PC-9 (cell line): ENCODE results near the gene ZNF485. TPM values are rescaled to one million over a fixed set of nuclear protein-coding genes. Genes with fewer than 3 reads are reported as not detected.
"Not testable (repeated sequence)": the region's sequence is repeated elsewhere in the genome, so short reads cannot be mapped to it uniquely, and the experiment has no call there.

Source experiments
- BruUV-seq: library from RNA; stranded (reverse); fragments of 400-500 nt; replicated peaks from 2 replicates; lab custom pipeline; 2021; lab: Mats Ljungman, UMichigan
- CTCF ChIA-PET: fragments of 300-600 bp; sonication (Branson Sonifier 250); formaldehyde crosslinking; loops from one replicate; lab custom pipeline; 2022; ENCODE audit warnings: antibody characterized with exemption; lab: Charles Lee
- POLR2A ChIA-PET: fragments of 300-600 bp; sonication (Branson Sonifier 250); formaldehyde crosslinking; loops from one replicate; lab custom pipeline; 2022; ENCODE audit warnings: antibody characterized with exemption; ENCODE audit not compliant: unreplicated experiment; lab: Charles Lee
- DNase-seq, 2 experiments: peaks; one replicate each; pipeline versions ENCODE4 v3.0.0 to v3.0.0-alpha.2; 2015 to 2022; ENCODE audit warnings: mixed read lengths in 1 of 2
- H2AFZ ChIP-seq: fragments of 200-600 bp; sonication (generic); 2 replicates; pipeline ENCODE4 v1.8.1; 2017; ENCODE audit warnings: antibody characterized with exemption
- H3F3A ChIP-seq: fragments of 200-600 bp; sonication (generic); 2 replicates; pipeline ENCODE4 v1.8.1; 2017; ENCODE audit warnings: antibody characterized with exemption, mild to moderate bottlenecking, low read depth; ENCODE audit not compliant: insufficient read depth
- H3K27ac ChIP-seq: fragments of 200-600 bp; sonication (generic); 2 replicates; pipeline ENCODE4 v1.6.1; 2016; ENCODE audit warnings: mixed run types
- H3K27me3 ChIP-seq: fragments of 200-600 bp; sonication (generic); 2 replicates; pipeline ENCODE4 v1.6.1; 2016; ENCODE audit warnings: low read depth, mixed run types; ENCODE audit not compliant: insufficient read depth
- H3K36me3 ChIP-seq: fragments of 200-600 bp; sonication (generic); 2 replicates; pipeline ENCODE4 v1.6.1; 2016; ENCODE audit warnings: low read depth, mixed run types
- H3K4me1 ChIP-seq: fragments of 200-600 bp; sonication (generic); replicated peaks from 2 replicates; pipeline ENCODE4 v1.6.1; 2016; ENCODE audit warnings: mixed run types; ENCODE audit not compliant: insufficient read depth
- H3K4me2 ChIP-seq: fragments of 200-600 bp; sonication (generic); 2 replicates; pipeline ENCODE4 v1.6.1; 2017; ENCODE audit warnings: mixed run types
- H3K4me3 ChIP-seq: fragments of 200-600 bp; sonication (generic); 2 replicates; pipeline ENCODE4 v1.6.1; 2016; ENCODE audit warnings: mixed run types
- H3K79me2 ChIP-seq: fragments of 200-600 bp; sonication (generic); 2 replicates; pipeline ENCODE4 v1.6.1; 2017; ENCODE audit warnings: low read depth, mixed run types
- H3K9me2 ChIP-seq: fragments of 200-600 bp; sonication (generic); 2 replicates; pipeline ENCODE4 v1.8.1; 2017; ENCODE audit warnings: mild to moderate bottlenecking; ENCODE audit not compliant: insufficient read depth
- H3K9me3 ChIP-seq: fragments of 200-600 bp; sonication (generic); 2 replicates; pipeline ENCODE4 v1.8.1; 2016; ENCODE audit warnings: low read depth; ENCODE audit not compliant: insufficient read depth
- H4K20me1 ChIP-seq: fragments of 200-600 bp; sonication (generic); 2 replicates; pipeline ENCODE4 v1.8.1; 2017; ENCODE audit not compliant: insufficient read depth
- CTCF ChIP-seq: fragments of 200-600 bp; sonication (generic); conservative IDR thresholded peaks from 2 replicates; pipeline ENCODE4 v1.6.1; 2017; ENCODE audit warnings: mixed run types, antibody characterized with exemption, mild to moderate bottlenecking, moderate library complexity
- EZH2 ChIP-seq: fragments of 200-600 bp; sonication (generic); IDR thresholded peaks from 2 replicates; pipeline ENCODE4 v1.8.0; 2017; ENCODE audit warnings: antibody characterized with exemption, low read depth
- intact Hi-C: fragments of 100-400 bp; cut with micrococcal nuclease; formaldehyde crosslinking; loops from one replicate; pipeline ENCODE4 v1.10.0; 2022; ENCODE audit not compliant: unreplicated experiment
- total RNA-seq: library from RNA; stranded (reverse); gene quantifications from 2 replicates; pipeline ENCODE4 v1.2.3, GENCODE V29; 2021

The ZNF485 gene
- total RNA-seq, 1 experiment from 2014 or later: 2.1 TPM

GRCh38 chr10:43623351-43623750 is 17.1 kb downstream of the ZNF485 start:
- no peaks in the 10 kb centered on the region for H3K27me3 ChIP-seq
- peak overlapping the region; percentile 69 for H3K4me2 ChIP-seq
- H3K9me2 ChIP-seq: no peaks in the 10 kb centered on the region
- POLR2A ChIA-PET: no interaction called here
- peaks cover 23% of the 10 kb centered on the region for H3K9me3 ChIP-seq
- CTCF ChIA-PET: no interaction called here
- H3K36me3 ChIP-seq: no peaks in the 10 kb centered on the region
- H3F3A ChIP-seq: no peaks in the 10 kb centered on the region
- TF ChIP-seq EZH2 (no peak), CTCF (no peak)
- intact Hi-C loops: no loop called here
- H3K4me1 ChIP-seq: 0 out of 2 replicates have a peak, but pooled peaks cover 9% of the 10 kb centered on the region
- H2AFZ ChIP-seq: 0 out of 2 replicates have a peak overlapping the region, but pooled peaks have one; percentile 50
- no peak overlapping the region for H3K27ac ChIP-seq
- no TSS peak for BruUV-seq
- no peaks in the 10 kb centered on the region for H4K20me1 ChIP-seq
- H3K4me3 ChIP-seq: peak overlapping the region; percentile 47; the same call in 1 of the 2 replicates
- no peak for DNase-seq
- H3K79me2 ChIP-seq: no peaks in the 10 kb centered on the region

- no peaks in the 10 kb centered on the region for H3K9me2 ChIP-seq
- ChIA-PET CTCF (no interaction called here), POLR2A (no interaction called here)
- H4K20me1 ChIP-seq: no peaks in the 10 kb centered on the region
- 0 out of 2 replicates have a peak, but pooled peaks cover 9% of the 10 kb centered on the region for H3K4me1 ChIP-seq
- intact Hi-C loops: no loop called here
- peaks cover 11% of the 10 kb centered on the region; the same call in 1 of the 2 replicates for H3K27me3 ChIP-seq
- DNase-seq: no peak
- no peaks in the 10 kb centered on the region for H3F3A ChIP-seq
- H3K9me3 ChIP-seq: no peaks in the 10 kb centered on the region
- no TSS peak for BruUV-seq
- no peaks in the 10 kb centered on the region for H3K36me3 ChIP-seq
- no peak overlapping the region for H3K27ac ChIP-seq
- H3K79me2 ChIP-seq: no peaks in the 10 kb centered on the region
- no peak overlapping the region for H3K4me2 ChIP-seq
- H3K4me3 ChIP-seq: no peak overlapping the region
- H2AFZ ChIP-seq: no peak overlapping the region
- TF ChIP-seq EZH2 (no peak), CTCF (no peak)
These were observed 21.7 kb downstream of the ZNF485 start for GRCh38 chr10:43627942-43628341.

GRCh38 chr10:43628956-43629355 is 22.7 kb downstream of the ZNF485 start:
- no peak for DNase-seq
- Histone ChIP-seq H3K79me2 (no peaks in the 10 kb centered on the region), H3K4me3 (no peak overlapping the region), H4K20me1 (no peaks in the 10 kb centered on the region), H3F3A (no peaks in the 10 kb centered on the region), H3K36me3 (no peaks in the 10 kb centered on the region), H3K4me1 (no peaks in the 10 kb centered on the region), H2AFZ (no peak overlapping the region), H3K27ac (no peak overlapping the region), H3K27me3 (peaks cover 11% of the 10 kb centered on the region; the same call in 1 of the 2 replicates), H3K9me2 (no peaks in the 10 kb centered on the region), H3K4me2 (no peak overlapping the region), H3K9me3 (no peaks in the 10 kb centered on the region)
- intact Hi-C loops: no loop called here
- ChIA-PET POLR2A (no interaction called here), CTCF (no interaction called here)
- BruUV-seq: no TSS peak
- no peak for TF ChIP-seq CTCF
- TF ChIP-seq EZH2: no peak

GRCh38 chr10:43635816-43636215 is 29.6 kb downstream of the ZNF485 start:
- H3K27ac ChIP-seq, H4K20me1 ChIP-seq, H3K79me2 ChIP-seq, H3K4me2 ChIP-seq, H3K9me2 ChIP-seq, H2AFZ ChIP-seq, H3K36me3 ChIP-seq, BruUV-seq, POLR2A ChIA-PET, H3K4me3 ChIP-seq, H3K27me3 ChIP-seq, H3K9me3 ChIP-seq, H3K4me1 ChIP-seq, CTCF ChIA-PET, intact Hi-C loops, DNase-seq, H3F3A ChIP-seq: not testable (repeated sequence)
